ENCODE results near the gene GALNT14.

GRCh38 chr2:31087491-31087890 lies 50.7 kb downstream of the GALNT14 start:
- TF ChIP-seq CTCF (conservative IDR thresholded peaks at IDR 0.05 in 1 of 2, IDR thresholded peaks at IDR 0.05 in 1 of 2; ENCODE audit: extremely low read depth in 1 of 2, insufficient read depth in 1 of 2, low read depth in 1 of 2, low read length in 2 of 2) (no peak), EZH2 (IDR thresholded peaks at IDR 0.05; ENCODE audit: borderline replicate concordance, low read length) (no peak)
